ENCODE data around the gene FAM181A.

FAM181A gene

DNA sequence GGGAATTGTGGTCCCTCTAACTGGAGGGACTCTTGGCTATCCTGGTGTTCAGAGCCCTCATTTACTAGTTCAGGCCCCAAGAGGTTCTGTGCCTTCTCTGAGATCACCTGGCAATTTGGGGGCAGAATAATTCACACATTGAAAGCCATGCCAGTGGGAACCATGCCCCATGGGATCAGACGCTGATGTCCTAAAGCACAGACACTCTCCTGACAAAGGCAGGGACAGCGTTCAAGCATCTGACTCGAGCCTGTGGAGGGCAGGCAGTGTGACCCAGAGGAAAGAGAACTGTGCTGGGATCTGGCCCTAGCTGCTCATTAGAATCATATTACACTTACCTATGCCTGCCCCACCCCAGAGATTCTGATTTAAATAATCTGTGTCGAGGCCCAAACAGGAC, 51.6 kb downstream of the FAM181A start:
- no peak for DNase-seq (ENCODE audit: low read depth)
- TF ChIP-seq, protein P1, sequence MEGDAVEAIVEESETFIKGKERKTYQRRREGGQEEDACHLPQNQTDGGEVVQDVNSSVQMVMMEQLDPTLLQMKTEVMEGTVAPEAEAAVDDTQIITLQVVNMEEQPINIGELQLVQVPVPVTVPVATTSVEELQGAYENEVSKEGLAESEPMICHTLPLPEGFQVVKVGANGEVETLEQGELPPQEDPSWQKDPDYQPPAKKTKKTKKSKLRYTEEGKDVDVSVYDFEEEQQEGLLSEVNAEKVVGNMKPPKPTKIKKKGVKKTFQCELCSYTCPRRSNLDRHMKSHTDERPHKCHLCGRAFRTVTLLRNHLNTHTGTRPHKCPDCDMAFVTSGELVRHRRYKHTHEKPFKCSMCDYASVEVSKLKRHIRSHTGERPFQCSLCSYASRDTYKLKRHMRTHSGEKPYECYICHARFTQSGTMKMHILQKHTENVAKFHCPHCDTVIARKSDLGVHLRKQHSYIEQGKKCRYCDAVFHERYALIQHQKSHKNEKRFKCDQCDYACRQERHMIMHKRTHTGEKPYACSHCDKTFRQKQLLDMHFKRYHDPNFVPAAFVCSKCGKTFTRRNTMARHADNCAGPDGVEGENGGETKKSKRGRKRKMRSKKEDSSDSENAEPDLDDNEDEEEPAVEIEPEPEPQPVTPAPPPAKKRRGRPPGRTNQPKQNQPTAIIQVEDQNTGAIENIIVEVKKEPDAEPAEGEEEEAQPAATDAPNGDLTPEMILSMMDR (IDR thresholded peaks at IDR 0.05; ENCODE audit: low read depth, low read length, missing control alignments): no peak
- H3K4me3 ChIP-seq (ENCODE audit: low read depth, low read length): no peak overlapping the region

Measured in GM12864 (cell line).